GM12891 (cell line): Measurements from ENCODE around the gene CLIC1.

Experiments
- POLR2A ChIP-seq: IDR thresholded peaks from 2 replicates; pipeline ENCODE4 v1.6.1; 2011; ENCODE audit warnings: low read depth, low read length, control low read depth
- POLR2AphosphoS5 ChIP-seq: IDR thresholded peaks from 2 replicates; pipeline ENCODE4 v1.6.1; 2011; ENCODE audit warnings: low read depth, low read length, control low read depth

GRCh38 chr6:31681135-31681671 lies 55.1 kb downstream of the CLIC1 start:
- TF ChIP-seq POLR2AphosphoS5 (no peak), POLR2A (no peak)
